Measurements from ENCODE around the gene ZNF22.

The ZNF22 gene

GRCh38 chr10:45000752-45001380 is at the start of gene ZNF22:
ZNF22 (plus strand) TSS chr10:45000923; CDS start chr10:45003369, 2,446 bp downstream.
- TF ChIP-seq CTCF (IDR thresholded peaks at IDR 0.05; ENCODE audit: insufficient read depth, low read length, poor library complexity, severe bottlenecking): no peak
- no peaks in the 10 kb centered on the region for H3K36me3 ChIP-seq (ENCODE audit: control insufficient read depth, insufficient read depth, low read length)
- peak; percentile 85 for DNase-seq (ENCODE audit: extremely low read depth, insufficient read length)
- no peaks in the 10 kb centered on the region for H3K27me3 ChIP-seq (replicated peaks; ENCODE audit: control insufficient read depth, insufficient read depth, low read length)
- H3K4me3 ChIP-seq (replicated peaks; ENCODE audit: low read depth, low read length): peak within 1 kb of the TSS; percentile 85

GRCh38 chr10:44951576-44952226 is 49.0 kb upstream of the ZNF22 start:
- Histone ChIP-seq H3K27me3 (replicated peaks; ENCODE audit: control insufficient read depth, insufficient read depth, low read length) (no peaks in the 10 kb centered on the region), H3K4me3 (replicated peaks; ENCODE audit: low read depth, low read length) (no peak overlapping the region), H3K36me3 (ENCODE audit: control insufficient read depth, insufficient read depth, low read length) (peaks cover 9% of the 10 kb centered on the region)
- no peak for TF ChIP-seq CTCF (IDR thresholded peaks at IDR 0.05; ENCODE audit: insufficient read depth, low read length, poor library complexity, severe bottlenecking)
- DNase-seq (ENCODE audit: extremely low read depth, insufficient read length): no peak

GRCh38 chr10:44952779-44953231 is 47.9 kb upstream of the ZNF22 start:
- TF ChIP-seq CTCF (IDR thresholded peaks at IDR 0.05; ENCODE audit: insufficient read depth, low read length, poor library complexity, severe bottlenecking): no peak
- Histone ChIP-seq H3K36me3 (ENCODE audit: control insufficient read depth, insufficient read depth, low read length) (peaks cover 11% of the 10 kb centered on the region), H3K4me3 (replicated peaks; ENCODE audit: low read depth, low read length) (no peak overlapping the region), H3K27me3 (replicated peaks; ENCODE audit: control insufficient read depth, insufficient read depth, low read length) (no peaks in the 10 kb centered on the region)
- DNase-seq (ENCODE audit: extremely low read depth, insufficient read length): no peak

GRCh38 chr10:44954042-44954441 is 46.7 kb upstream of the ZNF22 start:
- no peak for TF ChIP-seq CTCF (IDR thresholded peaks at IDR 0.05; ENCODE audit: insufficient read depth, low read length, poor library complexity, severe bottlenecking)
- Histone ChIP-seq H3K36me3 (ENCODE audit: control insufficient read depth, insufficient read depth, low read length) (peaks cover 11% of the 10 kb centered on the region), H3K27me3 (replicated peaks; ENCODE audit: control insufficient read depth, insufficient read depth, low read length) (no peaks in the 10 kb centered on the region), H3K4me3 (replicated peaks; ENCODE audit: low read depth, low read length) (no peak overlapping the region)
- DNase-seq (ENCODE audit: extremely low read depth, insufficient read length): no peak

GRCh38 chr10:44954962-44955361 is 45.8 kb upstream of the ZNF22 start:
- TF ChIP-seq CTCF (IDR thresholded peaks at IDR 0.05; ENCODE audit: insufficient read depth, low read length, poor library complexity, severe bottlenecking): no peak
- Histone ChIP-seq H3K27me3 (replicated peaks; ENCODE audit: control insufficient read depth, insufficient read depth, low read length) (no peaks in the 10 kb centered on the region), H3K36me3 (ENCODE audit: control insufficient read depth, insufficient read depth, low read length) (peaks cover 11% of the 10 kb centered on the region), H3K4me3 (replicated peaks; ENCODE audit: low read depth, low read length) (no peak overlapping the region)
- no peak for DNase-seq (ENCODE audit: extremely low read depth, insufficient read length)
